ENCODE results near the gene CHCHD3. TPM values are rescaled to one million over a fixed set of nuclear protein-coding genes. Genes with fewer than 3 reads are reported as not detected.
A peak's percentile ranks its signal among the peaks of the same experiment; 100 is the strongest.

CHCHD3 gene
- total and polyA plus RNA-seq, 3 experiments from 2014 or later, result 59.1 to 87.6 (median 86.9) TPM

GRCh38 chr7:132947011-132947410, 134.9 kb downstream of the CHCHD3 start:
- H3K27ac Mint-ChIP-seq, result no peak overlapping the region
- no peaks in the 10 kb centered on the region for H3K9me3 Mint-ChIP-seq
- Histone ChIP-seq H3K4me1 (ENCODE audit: insufficient read depth, low read length) (no peaks in the 10 kb centered on the region), H3K36me3 (ENCODE audit: insufficient read depth, low read length) (no peaks in the 10 kb centered on the region), H3K27ac (ENCODE audit: low read depth, low read length) (no peak overlapping the region), H3K4me3 (ENCODE audit: low read length) (no peak overlapping the region), H3K9me3 (ENCODE audit: low read length) (no peaks in the 10 kb centered on the region), H3K27me3 (ENCODE audit: insufficient read depth, low read length, poor library complexity, severe bottlenecking) (no peaks in the 10 kb centered on the region)
- no peak for DNase-seq
- H3K27me3 Mint-ChIP-seq, result no peaks in the 10 kb centered on the region
- H3K4me1 Mint-ChIP-seq, result peaks cover 8 to 10% (median 10%) of the 10 kb centered on the region in 3 donors
- peaks cover 7 to 13% (median 9%) of the 10 kb centered on the region in 3 donors for H3K36me3 Mint-ChIP-seq
- POLR2A ChIA-PET, result no interaction called here
- H3K4me3 Mint-ChIP-seq, result no peak overlapping the region
- CTCF ChIA-PET, result no interaction called here

GRCh38 chr7:132944774-132945173, 137.1 kb downstream of the CHCHD3 start:
- peaks cover 9 to 22% (median 19%) of the 10 kb centered on the region in 3 donors for H3K36me3 Mint-ChIP-seq
- no peaks in the 10 kb centered on the region for H3K27me3 Mint-ChIP-seq
- no peak for DNase-seq
- H3K27me3 ChIP-seq (ENCODE audit: insufficient read depth, low read length, poor library complexity, severe bottlenecking), result no peaks in the 10 kb centered on the region
- H3K4me3 ChIP-seq (ENCODE audit: low read length), result no peak overlapping the region
- peaks cover 13 to 20% (median 16%) of the 10 kb centered on the region in 3 donors for H3K4me1 Mint-ChIP-seq
- no peak overlapping the region for H3K4me3 Mint-ChIP-seq
- CTCF ChIA-PET, result no interaction called here
- no peaks in the 10 kb centered on the region for H3K9me3 ChIP-seq (ENCODE audit: low read length)
- no peaks in the 10 kb centered on the region for H3K36me3 ChIP-seq (ENCODE audit: insufficient read depth, low read length)
- H3K27ac ChIP-seq (ENCODE audit: low read depth, low read length), result no peak overlapping the region
- H3K4me1 ChIP-seq (ENCODE audit: insufficient read depth, low read length), result no peaks in the 10 kb centered on the region
- no peaks in the 10 kb centered on the region for H3K9me3 Mint-ChIP-seq
- no peak overlapping the region for H3K27ac Mint-ChIP-seq
- POLR2A ChIA-PET, result no interaction called here

- Mint-ChIP-seq H3K9me3 (no peaks in the 10 kb centered on the region), H3K27ac (no peak overlapping the region), H3K4me3 (no peak overlapping the region), H3K4me1 (peaks cover 13 to 20% (median 16%) of the 10 kb centered on the region in 3 donors), H3K27me3 (no peaks in the 10 kb centered on the region), H3K36me3 (peaks cover 10 to 16% (median 15%) of the 10 kb centered on the region in 3 donors)
- DNase-seq, result no peak
- Histone ChIP-seq H3K4me1 (ENCODE audit: insufficient read depth, low read length) (no peaks in the 10 kb centered on the region), H3K27ac (ENCODE audit: low read depth, low read length) (no peak overlapping the region), H3K36me3 (ENCODE audit: insufficient read depth, low read length) (no peaks in the 10 kb centered on the region), H3K9me3 (ENCODE audit: low read length) (no peaks in the 10 kb centered on the region), H3K27me3 (ENCODE audit: insufficient read depth, low read length, poor library complexity, severe bottlenecking) (no peaks in the 10 kb centered on the region), H3K4me3 (ENCODE audit: low read length) (no peak overlapping the region)
- CTCF ChIA-PET, result no interaction called here
- POLR2A ChIA-PET, result no interaction called here
Observed at GRCh38 chr7:132943645-132944044, 138.2 kb downstream of the CHCHD3 start.

- H3K27ac ChIP-seq (ENCODE audit: low read depth, low read length), result no peak overlapping the region
- Mint-ChIP-seq H3K27me3 (no peaks in the 10 kb centered on the region), H3K9me3 (peaks cover 0 to 1% (median 0%) of the 10 kb centered on the region in 5 donors), H3K4me1 (peaks cover 10 to 20% (median 12%) of the 10 kb centered on the region in 3 donors), H3K36me3 (peaks cover 9 to 18% (median 11%) of the 10 kb centered on the region in 3 donors), H3K27ac (no peak overlapping the region), H3K4me3 (no peak overlapping the region)
- ChIA-PET POLR2A (no interaction called here), CTCF (no interaction called here)
- no peaks in the 10 kb centered on the region for H3K36me3 ChIP-seq (ENCODE audit: insufficient read depth, low read length)
- no peak for DNase-seq
- H3K27me3 ChIP-seq (ENCODE audit: insufficient read depth, low read length, poor library complexity, severe bottlenecking), result no peaks in the 10 kb centered on the region
- H3K4me3 ChIP-seq (ENCODE audit: low read length), result no peak overlapping the region
- H3K4me1 ChIP-seq (ENCODE audit: insufficient read depth, low read length), result no peaks in the 10 kb centered on the region
- H3K9me3 ChIP-seq (ENCODE audit: low read length), result no peaks in the 10 kb centered on the region
Observed at GRCh38 chr7:132942701-132943100, 139.2 kb downstream of the CHCHD3 start.

- Mint-ChIP-seq H3K9me3 (peaks cover 0 to 1% (median 0%) of the 10 kb centered on the region in 5 donors), H3K27me3 (no peaks in the 10 kb centered on the region), H3K4me3 (no peak overlapping the region), H3K36me3 (peaks cover 9 to 18% (median 11%) of the 10 kb centered on the region in 3 donors), H3K27ac (no peak overlapping the region), H3K4me1 (peaks cover 8 to 20% (median 12%) of the 10 kb centered on the region in 3 donors)
- H3K9me3 ChIP-seq (ENCODE audit: low read length), result no peaks in the 10 kb centered on the region
- POLR2A ChIA-PET, result no interaction called here
- DNase-seq, result no peak
- no peaks in the 10 kb centered on the region for H3K27me3 ChIP-seq (ENCODE audit: insufficient read depth, low read length, poor library complexity, severe bottlenecking)
- CTCF ChIA-PET, result no interaction called here
- H3K4me3 ChIP-seq (ENCODE audit: low read length), result no peak overlapping the region
- no peak overlapping the region for H3K27ac ChIP-seq (ENCODE audit: low read depth, low read length)
- no peaks in the 10 kb centered on the region for H3K36me3 ChIP-seq (ENCODE audit: insufficient read depth, low read length)
- H3K4me1 ChIP-seq (ENCODE audit: insufficient read depth, low read length), result no peaks in the 10 kb centered on the region
Observed at GRCh38 chr7:132941905-132942304, 140.0 kb downstream of the CHCHD3 start.

GRCh38 chr7:132941428-132941827, 140.5 kb downstream of the CHCHD3 start:
- peaks cover 11 to 18% (median 13%) of the 10 kb centered on the region in 3 donors for H3K36me3 Mint-ChIP-seq
- H3K27ac Mint-ChIP-seq, result peak overlapping the region in 2 of 8 donors; percentile 15 to 43
- Histone ChIP-seq H3K27me3 (ENCODE audit: insufficient read depth, low read length, poor library complexity, severe bottlenecking) (no peaks in the 10 kb centered on the region), H3K27ac (ENCODE audit: low read depth, low read length) (no peak overlapping the region), H3K4me1 (ENCODE audit: insufficient read depth, low read length) (no peaks in the 10 kb centered on the region), H3K4me3 (ENCODE audit: low read length) (no peak overlapping the region), H3K36me3 (ENCODE audit: insufficient read depth, low read length) (no peaks in the 10 kb centered on the region), H3K9me3 (ENCODE audit: low read length) (no peaks in the 10 kb centered on the region)
- H3K9me3 Mint-ChIP-seq, result peaks cover 0 to 1% (median 0%) of the 10 kb centered on the region in 5 donors
- H3K27me3 Mint-ChIP-seq, result no peaks in the 10 kb centered on the region
- no peak overlapping the region for H3K4me3 Mint-ChIP-seq
- ChIA-PET CTCF (no interaction called here), POLR2A (no interaction called here)
- peaks cover 8 to 20% (median 12%) of the 10 kb centered on the region in 3 donors for H3K4me1 Mint-ChIP-seq
- no peak for DNase-seq

GRCh38 chr7:132940084-132940483, 141.8 kb downstream of the CHCHD3 start:
- H3K36me3 ChIP-seq (ENCODE audit: insufficient read depth, low read length), result no peaks in the 10 kb centered on the region
- Mint-ChIP-seq H3K4me1 (peaks cover 8 to 20% (median 12%) of the 10 kb centered on the region in 3 donors), H3K27ac (no peak overlapping the region), H3K9me3 (peaks cover 0 to 4% (median 0%) of the 10 kb centered on the region in 5 donors), H3K36me3 (peaks cover 17 to 26% (median 24%) of the 10 kb centered on the region in 3 donors), H3K4me3 (no peak overlapping the region), H3K27me3 (no peaks in the 10 kb centered on the region)
- POLR2A ChIA-PET, result no interaction called here
- H3K4me1 ChIP-seq (ENCODE audit: insufficient read depth, low read length), result no peaks in the 10 kb centered on the region
- no peak for DNase-seq
- CTCF ChIA-PET, result no interaction called here
- H3K27ac ChIP-seq (ENCODE audit: low read depth, low read length), result no peak overlapping the region
- H3K4me3 ChIP-seq (ENCODE audit: low read length), result no peak overlapping the region
- no peaks in the 10 kb centered on the region for H3K9me3 ChIP-seq (ENCODE audit: low read length)
- H3K27me3 ChIP-seq (ENCODE audit: insufficient read depth, low read length, poor library complexity, severe bottlenecking), result no peaks in the 10 kb centered on the region

GRCh38 chr7:132939495-132939894, 142.4 kb downstream of the CHCHD3 start:
- Histone ChIP-seq H3K9me3 (ENCODE audit: low read length) (no peaks in the 10 kb centered on the region), H3K27me3 (ENCODE audit: insufficient read depth, low read length, poor library complexity, severe bottlenecking) (no peaks in the 10 kb centered on the region), H3K36me3 (ENCODE audit: insufficient read depth, low read length) (no peaks in the 10 kb centered on the region), H3K27ac (ENCODE audit: low read depth, low read length) (no peak overlapping the region), H3K4me1 (ENCODE audit: insufficient read depth, low read length) (no peaks in the 10 kb centered on the region), H3K4me3 (ENCODE audit: low read length) (no peak overlapping the region)
- DNase-seq, result no peak
- no peak overlapping the region for H3K27ac Mint-ChIP-seq
- peaks cover 8 to 20% (median 12%) of the 10 kb centered on the region in 3 donors for H3K4me1 Mint-ChIP-seq
- ChIA-PET POLR2A (no interaction called here), CTCF (no interaction called here)
- H3K4me3 Mint-ChIP-seq, result no peak overlapping the region
- H3K9me3 Mint-ChIP-seq, result peaks cover 0 to 4% (median 0%) of the 10 kb centered on the region in 5 donors
- H3K36me3 Mint-ChIP-seq, result peaks cover 16 to 32% (median 24%) of the 10 kb centered on the region in 3 donors
- no peaks in the 10 kb centered on the region for H3K27me3 Mint-ChIP-seq

Data from CD8-positive, alpha-beta memory T cell (primary cell).